Lower leg skin (tissue), 3 donors: ENCODE results near the gene CACNA1I.

Experiments used
- CTCF ChIP-seq, 3 donors: fragments of 450-650 bp; IDR thresholded peaks; one replicate each; pipeline ENCODE4 v1.5.1; 2016; ENCODE audit warnings: antibody characterized with exemption in 3 of 3, mild to moderate bottlenecking in 3 of 3, moderate library complexity in 2 of 3
- POLR2A ChIP-seq, 2 donors: fragments of 450-650 bp; IDR thresholded peaks; one replicate each; pipeline ENCODE4 v1.6.1; 2016 to 2017; ENCODE audit warnings: antibody characterized with exemption in 2 of 2, mild to moderate bottlenecking in 1 of 2, moderate library complexity in 1 of 2

DNA sequence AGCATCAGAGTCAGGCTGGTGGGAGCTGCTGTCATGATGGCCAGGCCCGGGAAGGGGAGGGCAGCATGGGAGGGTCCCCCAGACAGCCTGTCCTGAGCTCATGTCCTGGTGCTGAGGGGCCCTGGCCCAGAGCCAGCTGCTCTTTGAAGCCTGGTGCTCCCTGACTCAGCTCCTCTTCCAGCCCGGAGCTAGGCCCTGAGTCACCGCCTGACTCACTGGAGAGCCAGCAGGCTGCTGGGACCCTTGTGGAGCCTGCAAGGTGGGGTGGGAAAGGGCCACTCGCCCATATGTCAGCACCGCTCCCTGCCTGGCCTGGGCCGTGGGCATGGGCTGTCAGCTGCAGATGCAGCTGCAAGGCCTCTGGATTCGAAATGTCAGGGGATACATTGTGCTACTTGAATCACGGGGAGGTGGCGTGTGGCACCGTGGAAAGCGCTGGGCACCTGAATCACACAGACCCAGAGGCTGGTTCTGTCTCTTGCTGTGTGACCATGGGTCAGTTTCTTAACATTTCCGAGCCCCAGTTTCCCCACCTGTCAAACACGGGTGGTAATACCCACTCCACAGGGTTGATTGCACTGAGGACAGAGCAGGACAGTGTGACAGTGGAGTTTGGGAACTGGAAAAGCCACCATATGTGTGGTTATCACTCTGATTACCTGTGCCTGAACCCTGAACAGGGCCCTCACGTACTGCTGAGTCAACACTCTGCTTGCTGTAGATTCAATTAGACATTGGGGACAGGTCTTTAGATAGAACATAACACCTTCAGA lies 4.4 kb downstream of the CACNA1I start:
- no peak for TF ChIP-seq POLR2A (IDR thresholded peaks at IDR 0.05)
- TF ChIP-seq CTCF (IDR thresholded peaks at IDR 0.05), result no peak
